Astrocyte (in vitro differentiated cells and primary cell): ENCODE data around the gene AMY2B. TPM values are rescaled to one million over a fixed set of nuclear protein-coding genes. Genes with fewer than 3 reads are reported as not detected.
"Not testable (repeated sequence)": the region's sequence is repeated elsewhere in the genome, so short reads cannot be mapped to it uniquely, and the experiment has no call there.

ENCODE experiments used
- DNase-seq: peaks from one replicate; pipeline ENCODE4 v3.0.0-alpha.2; 2010; ENCODE audit warnings: low read depth
- FAIRE-seq: peaks from 2 replicates; lab custom pipeline; 2011; peaks lifted over from hg19 to GRCh38; lab: Jason Lieb, UNC
- H2AFZ ChIP-seq: 2 replicates; pipeline ENCODE4 v1.6.0; 2012; ENCODE audit warnings: low read depth, low read length, inconsistent platforms
- H3K27ac ChIP-seq: 2 replicates; pipeline ENCODE4 v1.5.1; 2011; ENCODE audit warnings: low read depth, low read length, inconsistent platforms
- H3K27me3 ChIP-seq: 2 replicates; pipeline ENCODE4 v1.6.0; 2011; ENCODE audit warnings: low read length, inconsistent platforms; ENCODE audit not compliant: insufficient read depth
- H3K36me3 ChIP-seq: 2 replicates; pipeline ENCODE4 v1.5.1; 2011; ENCODE audit warnings: low read length, inconsistent platforms; ENCODE audit not compliant: insufficient read depth
- H3K4me1 ChIP-seq: 2 replicates; pipeline ENCODE4 v1.5.1; 2011; ENCODE audit warnings: low read length, inconsistent platforms; ENCODE audit not compliant: insufficient read depth
- H3K4me2 ChIP-seq: 2 replicates; pipeline ENCODE4 v1.6.0; 2012; ENCODE audit warnings: low read length, inconsistent platforms
- H3K4me3 ChIP-seq: 2 replicates; pipeline ENCODE4 v1.5.1; 2011; ENCODE audit warnings: low read depth, mild to moderate bottlenecking, low read length, inconsistent platforms; ENCODE audit not compliant: insufficient read depth
- H3K79me2 ChIP-seq: 2 replicates; pipeline ENCODE4 v1.6.0; 2012; ENCODE audit warnings: mild to moderate bottlenecking, low read length, inconsistent platforms; ENCODE audit not compliant: insufficient read depth
- H3K9ac ChIP-seq: 2 replicates; pipeline ENCODE4 v1.6.0; 2012; ENCODE audit warnings: mild to moderate bottlenecking, low read length, inconsistent platforms
- H3K9me3 ChIP-seq: 2 replicates; pipeline ENCODE4 v1.5.1; 2012; ENCODE audit warnings: low read depth, mild to moderate bottlenecking, low read length, inconsistent platforms; ENCODE audit not compliant: insufficient read depth
- H4K20me1 ChIP-seq: 2 replicates; pipeline ENCODE4 v1.6.0; 2012; ENCODE audit warnings: low read length, inconsistent platforms; ENCODE audit not compliant: insufficient read depth
- H3K27ac Mint-ChIP-seq: one replicate; pipeline ENCODE4 v1.8.0; 2021; ENCODE audit warnings: mild to moderate bottlenecking, mixed read lengths; ENCODE audit not compliant: unreplicated experiment
- H3K27me3 Mint-ChIP-seq: one replicate; pipeline ENCODE4 v1.8.0; 2021; ENCODE audit warnings: low read depth, mixed read lengths; ENCODE audit not compliant: unreplicated experiment
- H3K36me3 Mint-ChIP-seq: one replicate; pipeline ENCODE4 v1.8.0; 2021; ENCODE audit warnings: low read depth, mixed read lengths; ENCODE audit not compliant: unreplicated experiment
- H3K4me1 Mint-ChIP-seq: one replicate; pipeline ENCODE4 v1.8.0; 2021; ENCODE audit warnings: low read depth, mixed read lengths; ENCODE audit not compliant: unreplicated experiment
- H3K4me3 Mint-ChIP-seq: one replicate; pipeline ENCODE4 v1.8.0; 2021; ENCODE audit warnings: mild to moderate bottlenecking, moderate library complexity, mixed read lengths; ENCODE audit not compliant: unreplicated experiment
- H3K9me3 Mint-ChIP-seq: one replicate; pipeline ENCODE4 v1.8.0; 2021; ENCODE audit warnings: mild to moderate bottlenecking, mixed read lengths; ENCODE audit not compliant: unreplicated experiment
- EZH2 ChIP-seq: IDR thresholded peaks from 2 replicates; pipeline ENCODE4 v1.6.1; 2012; ENCODE audit warnings: mild to moderate bottlenecking, low read length, inconsistent platforms; ENCODE audit not compliant: insufficient read depth
- total RNA-seq: library from RNA; stranded (reverse); gene quantifications from 2 replicates; pipeline ENCODE4 v1.2.1, GENCODE V29; 2021
- TF ChIP-seq, protein P1 (sequence below): IDR thresholded peaks from 2 replicates; pipeline ENCODE4 v1.5.1; 2011; ENCODE audit warnings: low read depth, mild to moderate bottlenecking, inconsistent platforms, low read length, moderate library complexity; ENCODE audit not compliant: insufficient read depth

The AMY2B gene
- total RNA-seq, 1 donor from 2014 or later, result 1.7 TPM

DNA sequence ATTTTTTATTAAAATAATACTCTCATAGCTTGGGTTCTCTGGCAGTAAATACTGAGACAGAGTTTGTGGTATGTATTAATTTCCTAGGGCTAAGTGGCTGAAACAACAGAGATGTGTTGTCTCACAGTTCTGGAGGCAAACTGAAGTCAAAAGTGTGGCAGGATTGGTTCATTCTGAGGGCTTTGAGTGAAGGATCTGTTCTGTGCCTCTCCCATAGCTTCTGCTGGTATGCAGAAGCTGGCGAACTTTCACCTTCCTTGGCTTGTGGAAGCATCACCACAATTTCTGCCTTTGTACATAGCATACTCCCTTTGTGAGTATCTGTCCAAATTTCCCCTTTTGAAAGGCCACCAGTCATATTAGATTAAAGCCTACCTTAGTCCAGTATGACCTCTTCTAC is 24.9 kb upstream of the AMY2B start:
- FAIRE-seq, result no peak
- H3K9ac ChIP-seq, result no peak overlapping the region
- no peaks in the 10 kb centered on the region for H3K9me3 Mint-ChIP-seq

DNA sequence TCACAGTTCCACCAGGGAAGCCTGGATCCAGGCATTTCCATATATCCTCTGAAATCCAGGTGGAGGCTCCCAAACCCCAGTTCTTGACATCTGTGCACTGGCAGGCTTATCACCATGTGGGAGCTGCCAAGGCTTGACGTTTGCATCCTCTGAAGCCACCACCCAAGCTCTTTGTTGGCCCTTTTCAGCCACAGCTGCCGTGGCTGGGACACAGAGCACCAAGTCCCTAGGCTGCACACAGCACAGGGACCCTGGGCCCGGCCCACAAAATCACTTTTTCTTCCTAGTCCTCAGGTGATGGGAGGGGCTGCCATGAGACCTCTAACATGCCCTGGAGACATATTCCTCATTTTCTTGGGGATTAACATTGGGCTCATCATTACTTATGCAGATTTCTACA is 23.5 kb upstream of the AMY2B start:
- Mint-ChIP-seq H3K9me3 (no peaks in the 10 kb centered on the region), H3K27ac (no peak overlapping the region), H3K4me1 (no peaks in the 10 kb centered on the region), H3K4me3 (no peak overlapping the region), H3K27me3 (no peaks in the 10 kb centered on the region), H3K36me3 (peaks cover 17% of the 10 kb centered on the region)
- Histone ChIP-seq H3K9ac (no peak overlapping the region), H3K4me1 (no peaks in the 10 kb centered on the region), H3K27me3 (no peaks in the 10 kb centered on the region), H3K36me3 (peaks cover 32% of the 10 kb centered on the region), H3K79me2 (no peaks in the 10 kb centered on the region), H3K9me3 (no peaks in the 10 kb centered on the region), H2AFZ (no peak overlapping the region), H3K4me3 (no peak overlapping the region), H3K27ac (no peak overlapping the region), H3K4me2 (no peak overlapping the region), H4K20me1 (no peaks in the 10 kb centered on the region)
- FAIRE-seq (no peak), DNase-seq (no peak)
- TF ChIP-seq, protein P1, sequence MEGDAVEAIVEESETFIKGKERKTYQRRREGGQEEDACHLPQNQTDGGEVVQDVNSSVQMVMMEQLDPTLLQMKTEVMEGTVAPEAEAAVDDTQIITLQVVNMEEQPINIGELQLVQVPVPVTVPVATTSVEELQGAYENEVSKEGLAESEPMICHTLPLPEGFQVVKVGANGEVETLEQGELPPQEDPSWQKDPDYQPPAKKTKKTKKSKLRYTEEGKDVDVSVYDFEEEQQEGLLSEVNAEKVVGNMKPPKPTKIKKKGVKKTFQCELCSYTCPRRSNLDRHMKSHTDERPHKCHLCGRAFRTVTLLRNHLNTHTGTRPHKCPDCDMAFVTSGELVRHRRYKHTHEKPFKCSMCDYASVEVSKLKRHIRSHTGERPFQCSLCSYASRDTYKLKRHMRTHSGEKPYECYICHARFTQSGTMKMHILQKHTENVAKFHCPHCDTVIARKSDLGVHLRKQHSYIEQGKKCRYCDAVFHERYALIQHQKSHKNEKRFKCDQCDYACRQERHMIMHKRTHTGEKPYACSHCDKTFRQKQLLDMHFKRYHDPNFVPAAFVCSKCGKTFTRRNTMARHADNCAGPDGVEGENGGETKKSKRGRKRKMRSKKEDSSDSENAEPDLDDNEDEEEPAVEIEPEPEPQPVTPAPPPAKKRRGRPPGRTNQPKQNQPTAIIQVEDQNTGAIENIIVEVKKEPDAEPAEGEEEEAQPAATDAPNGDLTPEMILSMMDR, result no peak
- TF ChIP-seq EZH2, result no peak

More for the DNA sequence above, 24.9 kb upstream of the AMY2B start:
- Histone ChIP-seq H3K4me2 (no peak overlapping the region), H4K20me1 (no peaks in the 10 kb centered on the region), H2AFZ (no peak overlapping the region), H3K27me3 (no peaks in the 10 kb centered on the region), H3K79me2 (no peaks in the 10 kb centered on the region), H3K36me3 (peaks cover 28% of the 10 kb centered on the region), H3K27ac (no peak overlapping the region), H3K9me3 (no peaks in the 10 kb centered on the region), H3K4me3 (no peak overlapping the region), H3K4me1 (no peaks in the 10 kb centered on the region)
- TF ChIP-seq EZH2, result no peak
- TF ChIP-seq, protein P1, result no peak
- Mint-ChIP-seq H3K4me1 (no peaks in the 10 kb centered on the region), H3K36me3 (peaks cover 16% of the 10 kb centered on the region), H3K4me3 (no peak overlapping the region), H3K27ac (no peak overlapping the region), H3K27me3 (no peaks in the 10 kb centered on the region)
- DNase-seq, result no peak

DNA sequence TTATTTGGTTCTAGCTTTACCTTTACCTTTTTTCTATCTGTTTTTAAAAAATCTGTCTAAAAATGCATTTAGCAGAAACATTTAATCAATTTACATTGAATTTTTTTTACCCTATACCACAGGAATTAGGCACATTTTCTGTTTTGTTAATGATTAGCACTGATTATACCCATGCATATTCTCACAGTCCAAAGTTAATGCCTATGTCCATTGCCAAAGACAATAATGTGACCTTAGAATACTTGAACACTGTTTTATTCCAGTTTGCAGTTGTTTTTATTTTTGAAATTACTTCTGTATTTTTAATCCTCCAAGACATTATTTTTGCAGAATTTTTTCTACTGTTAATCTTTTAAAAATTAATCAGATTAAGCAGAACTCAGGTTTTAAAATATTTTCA is 11.0 kb upstream of the AMY2B start:
- Mint-ChIP-seq H3K27ac (no peak overlapping the region), H3K9me3 (no peaks in the 10 kb centered on the region), H3K4me1 (no peaks in the 10 kb centered on the region), H3K36me3 (no peaks in the 10 kb centered on the region), H3K27me3 (no peaks in the 10 kb centered on the region), H3K4me3 (no peak overlapping the region)
- Histone ChIP-seq H3K9ac (no peak overlapping the region), H2AFZ (no peak overlapping the region), H3K79me2 (no peaks in the 10 kb centered on the region), H3K4me1 (no peaks in the 10 kb centered on the region), H4K20me1 (no peaks in the 10 kb centered on the region), H3K27me3 (no peaks in the 10 kb centered on the region), H3K4me2 (no peak overlapping the region), H3K9me3 (no peaks in the 10 kb centered on the region), H3K36me3 (no peaks in the 10 kb centered on the region), H3K4me3 (no peak overlapping the region), H3K27ac (no peak overlapping the region)
- FAIRE-seq, result no peak
- no peak for DNase-seq
- no peak for TF ChIP-seq EZH2
- TF ChIP-seq, protein P1, result no peak

DNA sequence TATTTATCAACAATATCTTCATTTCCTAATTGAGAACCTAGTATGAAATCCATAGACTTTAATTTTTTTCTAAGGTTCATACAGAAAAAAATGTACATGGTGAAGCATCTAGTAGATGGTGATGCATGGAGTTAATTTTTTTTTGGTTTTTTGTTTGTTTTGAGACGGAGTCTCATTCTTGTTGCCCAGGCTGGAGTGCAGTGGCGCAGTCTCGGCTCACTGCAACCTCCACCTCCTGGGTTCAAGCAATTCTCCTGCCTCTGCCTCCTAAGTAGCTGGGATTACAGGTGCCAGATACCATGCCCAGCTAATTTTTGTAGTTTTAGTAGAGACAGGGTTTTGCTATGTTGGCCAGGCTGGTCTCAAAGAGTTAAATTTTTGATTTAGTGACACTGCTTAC is 10.3 kb upstream of the AMY2B start:
- H3K9ac ChIP-seq, H3K27me3 Mint-ChIP-seq, H3K4me3 Mint-ChIP-seq, H3K79me2 ChIP-seq, H3K27me3 ChIP-seq, DNase-seq, H3K27ac ChIP-seq, H3K27ac Mint-ChIP-seq, H3K36me3 Mint-ChIP-seq, H3K4me2 ChIP-seq, H3K36me3 ChIP-seq, H3K4me1 ChIP-seq, H4K20me1 ChIP-seq, H2AFZ ChIP-seq, H3K9me3 ChIP-seq, H3K4me3 ChIP-seq, H3K9me3 Mint-ChIP-seq, H3K4me1 Mint-ChIP-seq, FAIRE-seq: not testable (repeated sequence)
